ENCODE measurements around the gene PRKCZ.
A peak's percentile ranks its signal among the peaks of the same experiment; 100 is the strongest.

Gene PRKCZ

GRCh38 chr1:2024887-2025286 is 25.3 kb upstream of the PRKCZ start:
- no peak for DNase-seq (ENCODE audit: low read depth)

DNA sequence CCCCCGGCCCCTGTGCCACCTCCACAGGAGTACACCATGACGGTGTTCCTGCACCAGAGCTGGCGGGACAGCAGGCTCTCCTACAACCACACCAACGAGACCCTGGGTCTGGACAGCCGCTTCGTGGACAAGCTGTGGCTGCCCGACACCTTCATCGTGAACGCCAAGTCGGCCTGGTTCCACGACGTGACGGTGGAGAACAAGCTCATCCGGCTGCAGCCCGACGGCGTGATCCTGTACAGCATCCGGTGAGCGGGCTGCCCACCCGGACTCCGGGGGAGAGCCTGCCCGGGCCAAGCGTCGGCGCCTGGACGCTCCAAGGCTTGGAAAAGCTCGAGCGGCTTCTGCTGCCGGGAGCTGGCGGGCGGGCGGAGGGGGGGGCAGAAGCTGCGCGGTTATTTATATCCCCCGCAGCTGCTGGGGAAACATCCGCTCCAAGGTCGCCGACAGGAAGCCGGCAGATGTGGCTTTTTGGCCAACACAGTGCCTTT is 24.7 kb upstream of the PRKCZ start:
- no peak for DNase-seq (ENCODE audit: low read depth)

- no peak for DNase-seq (ENCODE audit: low read depth)
Observed at GRCh38 chr1:2027961-2028583, 22.1 kb upstream of the PRKCZ start.

- no peak for DNase-seq (ENCODE audit: low read depth)
Observed at GRCh38 chr1:2028870-2029560, 21.2 kb upstream of the PRKCZ start.

- DNase-seq (ENCODE audit: low read depth): no peak
Observed at GRCh38 chr1:2029561-2029960, 20.6 kb upstream of the PRKCZ start.

DNA sequence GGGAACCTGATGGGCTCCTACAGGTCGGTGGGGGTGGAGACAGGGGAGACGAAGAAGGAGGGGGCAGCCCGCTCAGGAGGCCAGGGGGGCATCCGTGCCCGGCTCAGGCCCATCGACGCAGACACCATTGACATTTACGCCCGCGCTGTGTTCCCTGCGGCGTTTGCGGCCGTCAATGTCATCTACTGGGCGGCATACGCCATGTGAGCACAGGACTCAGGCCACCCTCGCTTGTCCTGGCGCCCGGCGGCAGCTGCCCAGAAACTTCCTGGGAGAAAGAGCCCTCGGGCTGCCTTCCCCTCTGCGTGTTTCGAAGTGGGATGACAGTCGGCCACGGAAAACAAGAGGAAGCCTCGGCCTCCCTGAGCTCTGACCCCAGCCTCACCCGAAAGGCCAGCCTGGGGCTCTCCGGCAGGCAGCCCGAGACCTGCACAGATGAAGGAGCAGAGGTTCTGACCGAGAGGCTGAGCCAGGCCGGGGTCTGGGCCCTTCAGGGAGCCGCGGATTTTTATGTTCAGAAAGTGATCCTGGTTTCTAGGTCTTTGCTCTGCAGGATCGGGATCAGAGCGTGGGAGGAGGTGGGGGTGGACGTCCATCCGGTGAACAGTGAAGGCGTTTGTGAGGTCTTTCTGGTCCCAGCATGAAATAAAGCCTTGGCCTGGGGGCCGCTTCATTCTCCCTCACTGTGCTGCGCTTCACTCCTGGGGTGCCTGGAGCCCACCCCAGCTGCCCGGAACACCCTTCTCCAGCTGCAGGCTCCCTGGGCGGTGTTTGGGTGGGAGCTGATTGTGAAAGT is 19.9 kb upstream of the PRKCZ start:
- no peak for DNase-seq (ENCODE audit: low read depth)

DNA sequence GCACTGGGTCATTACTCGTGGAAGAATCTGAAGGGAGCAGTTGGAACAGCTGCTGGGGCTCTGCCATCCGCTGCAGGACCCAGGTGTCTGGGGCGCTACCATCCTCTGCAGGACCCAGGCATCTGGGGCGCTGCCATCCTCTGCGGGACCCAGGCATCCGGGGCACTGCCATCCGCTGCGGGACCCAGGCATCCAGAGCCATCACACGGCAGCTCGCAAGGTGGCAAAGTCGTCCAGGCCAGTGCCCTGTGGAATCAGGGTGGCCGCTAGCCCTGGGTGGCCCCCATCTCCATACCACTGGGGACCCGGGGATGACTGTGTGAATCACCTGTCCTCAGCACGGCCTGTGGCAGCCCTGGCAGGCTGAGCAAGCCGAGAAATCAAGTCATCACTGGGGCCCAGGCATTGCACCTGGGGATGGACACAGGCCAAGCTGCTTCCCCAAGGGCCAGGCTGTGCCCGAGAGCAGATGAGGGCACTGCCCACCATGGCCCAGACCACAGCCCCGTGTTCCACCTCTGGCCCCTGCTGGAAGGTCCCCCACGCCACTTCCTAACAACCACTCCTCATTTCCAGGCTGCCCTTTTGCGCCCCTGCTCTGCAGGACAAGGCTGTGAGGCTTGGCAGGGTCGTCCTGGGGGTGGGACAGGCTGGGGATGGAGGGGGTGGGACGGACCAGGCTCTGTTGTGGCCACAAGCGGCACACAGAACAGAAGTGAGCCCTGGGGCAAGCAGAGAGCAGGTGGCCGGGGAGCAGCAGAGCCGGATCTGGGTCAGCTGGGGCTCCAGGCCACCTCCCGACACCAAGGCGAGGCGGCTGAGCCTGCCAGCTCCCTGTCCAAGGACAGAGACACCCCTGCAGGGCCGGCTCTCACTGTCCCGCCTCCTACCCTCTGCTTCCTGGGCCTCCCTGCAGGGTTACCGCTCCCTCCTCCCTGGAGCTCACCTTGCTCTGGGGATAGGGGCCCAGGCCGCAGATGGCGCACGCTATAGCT is 18.4 kb upstream of the PRKCZ start:
- no peak for DNase-seq (ENCODE audit: low read depth)

DNA sequence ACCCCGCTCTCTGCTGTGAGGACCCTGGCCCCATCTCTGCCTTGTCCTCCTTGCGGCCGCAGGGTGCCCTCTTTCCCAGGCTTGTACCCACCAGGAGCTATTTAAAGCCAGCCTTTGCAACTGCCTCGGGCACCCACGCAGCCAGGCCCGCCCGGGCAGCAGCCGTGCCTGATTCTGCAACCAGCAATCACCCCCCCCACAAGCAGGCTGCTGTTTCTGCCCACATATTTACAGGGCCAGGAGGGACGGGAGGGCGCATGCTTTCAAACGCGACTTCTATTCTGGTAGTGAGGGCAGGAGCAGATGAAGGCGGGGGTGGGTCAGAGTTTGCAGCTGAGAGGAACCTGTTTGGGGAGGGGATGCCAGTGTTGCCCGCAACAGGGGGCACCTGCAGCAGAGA is 17.5 kb upstream of the PRKCZ start:
- DNase-seq (ENCODE audit: low read depth): no peak

GRCh38 chr1:2033165-2033564 is 17.0 kb upstream of the PRKCZ start:
- DNase-seq (ENCODE audit: low read depth): no peak

- no peak for DNase-seq (ENCODE audit: low read depth)
Observed at GRCh38 chr1:2036287-2036686, 13.9 kb upstream of the PRKCZ start.

GRCh38 chr1:2037314-2037979 is 12.8 kb upstream of the PRKCZ start:
- no peak for DNase-seq (ENCODE audit: low read depth)

DNA sequence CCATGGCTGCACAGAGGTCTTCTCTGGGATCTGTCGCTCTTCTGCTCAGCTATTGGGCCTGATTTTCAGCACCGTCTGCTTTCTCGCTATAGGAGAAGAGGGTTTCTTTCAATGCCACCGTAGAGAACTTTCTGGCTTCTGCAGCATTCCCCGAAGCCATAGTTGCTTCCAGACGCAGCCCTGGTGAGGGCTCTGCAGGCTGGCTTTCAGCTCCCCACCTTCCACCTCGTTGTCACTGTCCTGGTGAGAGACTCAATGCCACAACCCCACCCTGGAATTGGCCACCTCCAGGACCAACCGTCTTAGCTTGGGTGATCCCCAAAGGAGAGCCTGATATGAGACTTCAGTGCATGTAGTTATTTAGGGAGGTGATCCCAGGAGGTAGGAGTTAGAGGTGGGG is 12.0 kb upstream of the PRKCZ start:
- no peak for DNase-seq (ENCODE audit: low read depth)

DNA sequence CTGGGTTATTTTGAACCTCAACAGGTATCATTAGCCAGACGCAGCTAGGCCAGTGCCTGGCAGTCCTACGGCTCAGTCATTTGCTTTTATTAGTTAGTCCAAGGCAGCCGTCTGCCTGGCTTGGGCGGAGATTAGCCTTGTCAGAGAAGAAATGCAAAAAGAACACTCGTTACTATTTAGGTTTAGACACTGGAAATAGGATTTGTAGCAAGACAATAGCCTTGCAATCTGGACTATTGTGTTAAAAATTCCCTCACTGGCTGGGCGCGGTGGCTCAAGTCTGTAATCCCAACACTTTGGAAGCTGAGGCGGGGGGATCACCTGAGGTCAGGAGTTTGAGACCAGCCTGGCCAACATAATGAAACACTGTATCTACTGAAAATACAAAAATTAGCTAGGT is 11.0 kb upstream of the PRKCZ start:
- no peak for DNase-seq (ENCODE audit: low read depth)

GRCh38 chr1:2041305-2041704 is 8.9 kb upstream of the PRKCZ start:
- DNase-seq (ENCODE audit: low read depth): no peak

DNA sequence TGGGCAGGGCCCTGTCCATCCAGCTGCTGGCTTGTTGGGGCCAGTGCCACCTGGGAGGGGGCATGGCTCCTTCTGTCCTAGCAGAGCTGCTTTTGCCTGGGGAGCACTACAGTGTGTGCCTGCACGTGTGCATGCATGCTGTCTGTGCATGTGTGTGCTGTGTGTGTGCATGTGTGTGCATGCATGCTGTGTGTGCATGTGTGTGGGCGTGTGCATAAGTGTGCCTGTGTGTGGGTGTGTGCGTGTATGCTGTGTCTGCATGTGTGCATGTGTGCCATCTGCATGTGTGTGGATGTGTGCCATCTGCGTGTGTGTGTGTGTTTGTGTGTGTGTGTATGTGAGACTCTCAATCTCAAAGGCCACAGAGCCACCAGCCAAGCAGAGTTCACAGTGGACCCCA is 8.3 kb upstream of the PRKCZ start:
- no peak for DNase-seq (ENCODE audit: low read depth)

- no peak for DNase-seq (ENCODE audit: low read depth)
Observed at GRCh38 chr1:2042830-2043773, 7.1 kb upstream of the PRKCZ start.

GRCh38 chr1:2043886-2044285 is 6.3 kb upstream of the PRKCZ start:
- no peak for DNase-seq (ENCODE audit: low read depth)

GRCh38 chr1:2044510-2045319 is 5.5 kb upstream of the PRKCZ start:
- peak; percentile 84 for DNase-seq (ENCODE audit: low read depth)

GRCh38 chr1:2045468-2046173 is 4.6 kb upstream of the PRKCZ start:
- no peak for DNase-seq (ENCODE audit: low read depth)
